Keratinocyte (primary cell): ENCODE measurements around the gene MAP2K2. TPM values are rescaled to one million over a fixed set of nuclear protein-coding genes. Genes with fewer than 3 reads are reported as not detected.

Experiments used
- DNase-seq: peaks from one replicate; pipeline ENCODE4 v3.0.0-alpha.2; 2011; ENCODE audit warnings: low read depth, missing footprints, low spot score
- FAIRE-seq: peaks from 2 replicates; lab custom pipeline; 2011; peaks lifted over from hg19 to GRCh38; lab: Jason Lieb, UNC
- H2AFZ ChIP-seq: 2 replicates; pipeline ENCODE4 v1.6.0; 2012; ENCODE audit warnings: low read length, control low read depth, inconsistent platforms; ENCODE audit not compliant: control insufficient read depth
- H3K27ac ChIP-seq: 2 replicates; pipeline ENCODE4 v1.5.1; 2011; ENCODE audit warnings: low read length; ENCODE audit not compliant: control insufficient read depth, insufficient read depth
- H3K27me3 ChIP-seq: 3 replicates; pipeline ENCODE4 v1.6.0; 2011; ENCODE audit warnings: low read length; ENCODE audit not compliant: control insufficient read depth, insufficient read depth; ENCODE audit errors: extremely low read depth
- H3K36me3 ChIP-seq, 2 experiments: 2 replicates in 1 of 2; 3 replicates in 1 of 2; pipeline ENCODE4 v1.5.1; 2011; ENCODE audit warnings: low read length in 2 of 2, mild to moderate bottlenecking in 1 of 2; ENCODE audit not compliant: control insufficient read depth in 2 of 2, insufficient read depth in 2 of 2; ENCODE audit errors: extremely low read depth in 1 of 2
- H3K4me1 ChIP-seq: 3 replicates; pipeline ENCODE4 v1.5.1; 2011; ENCODE audit warnings: low read length; ENCODE audit not compliant: control insufficient read depth, insufficient read depth; ENCODE audit errors: extremely low read depth
- H3K4me2 ChIP-seq: 3 replicates; pipeline ENCODE4 v1.6.0; 2011; ENCODE audit warnings: low read depth, low read length; ENCODE audit not compliant: control insufficient read depth, insufficient read depth; ENCODE audit errors: extremely low read depth
- H3K4me3 ChIP-seq, 3 experiments: fragments of 200-600 bp in 1 of 3; sonication (generic) in 1 of 3; 2 replicates in 2 of 3; 3 replicates in 1 of 3; pipeline ENCODE4 v1.5.1; 2011 to 2016; ENCODE audit warnings: low read length in 3 of 3, mild to moderate bottlenecking in 3 of 3, control low read depth in 2 of 3, inconsistent platforms in 1 of 3, low read depth in 1 of 3, mixed read lengths in 1 of 3, mixed run types in 1 of 3, moderate library complexity in 1 of 3; ENCODE audit not compliant: control insufficient read depth in 2 of 3, insufficient read depth in 2 of 3; ENCODE audit errors: extremely low read depth in 1 of 3
- H3K79me2 ChIP-seq: 2 replicates; pipeline ENCODE4 v1.6.0; 2012; ENCODE audit warnings: low read length; ENCODE audit not compliant: control insufficient read depth, insufficient read depth
- H3K9ac ChIP-seq: 3 replicates; pipeline ENCODE4 v1.6.0; 2011; ENCODE audit warnings: low read length; ENCODE audit not compliant: control insufficient read depth, insufficient read depth; ENCODE audit errors: extremely low read depth
- H3K9me1 ChIP-seq: 3 replicates; pipeline ENCODE4 v1.6.0; 2011; ENCODE audit warnings: low read length; ENCODE audit not compliant: control insufficient read depth, insufficient read depth; ENCODE audit errors: extremely low read depth
- H3K9me3 ChIP-seq: 2 replicates; pipeline ENCODE4 v1.5.1; 2012; ENCODE audit warnings: low read depth, low read length; ENCODE audit not compliant: control insufficient read depth
- H4K20me1 ChIP-seq: 3 replicates; pipeline ENCODE4 v1.6.0; 2011; ENCODE audit warnings: low read length; ENCODE audit not compliant: control insufficient read depth, insufficient read depth; ENCODE audit errors: extremely low read depth
- CTCF ChIP-seq, 3 experiments: IDR thresholded peaks in 1 of 3; conservative IDR thresholded peaks in 1 of 3; optimal IDR thresholded peaks in 1 of 3; 2 replicates in 2 of 3; 3 replicates in 1 of 3; pipeline versions ENCODE3 to v1.5.1; 2011; ENCODE audit warnings: low read length in 3 of 3, mild to moderate bottlenecking in 3 of 3, moderate library complexity in 2 of 3, control low read depth in 1 of 3, inconsistent platforms in 1 of 3; ENCODE audit not compliant: insufficient read depth in 2 of 3; ENCODE audit errors: extremely low read depth in 1 of 3
- EZH2 ChIP-seq: IDR thresholded peaks from one replicate; pipeline ENCODE4 v1.6.1; 2012; ENCODE audit warnings: inconsistent platforms, mild to moderate bottlenecking, low read length, moderate library complexity
- dilution Hi-C: fragments of 300-500 bp; cut with MboI; formaldehyde crosslinking; loops from one replicate; pipeline ENCODE4 v1.7.0; 2020; ENCODE audit warnings: low sequenced_read_pairs; ENCODE audit not compliant: extremely low pct_ligation_motif_present
- polyA plus RNA-seq, 5 experiments: library from polyadenylated mRNA; depleted of rRNA in 3 of 5; stranded (reverse) in 3 of 5; stranded (forward) in 1 of 5; unstranded in 1 of 5; fragments of >200 nt; gene quantifications; 1 replicate in 1 of 5; 2 replicates in 3 of 5; 3 replicates in 1 of 5; pipeline versions ENCODE4 v1.2.1 to v1.2.3, GENCODE V29; 2011 to 2012; ENCODE audit warnings: missing spikeins in 2 of 5, low read depth in 1 of 5, low replicate concordance in 1 of 5

The MAP2K2 gene
- polyA plus RNA-seq, 1 donor (not counting 4 experiments of a cell fraction or from before 2014, with no cell fraction given) = 61.8 TPM

DNA sequence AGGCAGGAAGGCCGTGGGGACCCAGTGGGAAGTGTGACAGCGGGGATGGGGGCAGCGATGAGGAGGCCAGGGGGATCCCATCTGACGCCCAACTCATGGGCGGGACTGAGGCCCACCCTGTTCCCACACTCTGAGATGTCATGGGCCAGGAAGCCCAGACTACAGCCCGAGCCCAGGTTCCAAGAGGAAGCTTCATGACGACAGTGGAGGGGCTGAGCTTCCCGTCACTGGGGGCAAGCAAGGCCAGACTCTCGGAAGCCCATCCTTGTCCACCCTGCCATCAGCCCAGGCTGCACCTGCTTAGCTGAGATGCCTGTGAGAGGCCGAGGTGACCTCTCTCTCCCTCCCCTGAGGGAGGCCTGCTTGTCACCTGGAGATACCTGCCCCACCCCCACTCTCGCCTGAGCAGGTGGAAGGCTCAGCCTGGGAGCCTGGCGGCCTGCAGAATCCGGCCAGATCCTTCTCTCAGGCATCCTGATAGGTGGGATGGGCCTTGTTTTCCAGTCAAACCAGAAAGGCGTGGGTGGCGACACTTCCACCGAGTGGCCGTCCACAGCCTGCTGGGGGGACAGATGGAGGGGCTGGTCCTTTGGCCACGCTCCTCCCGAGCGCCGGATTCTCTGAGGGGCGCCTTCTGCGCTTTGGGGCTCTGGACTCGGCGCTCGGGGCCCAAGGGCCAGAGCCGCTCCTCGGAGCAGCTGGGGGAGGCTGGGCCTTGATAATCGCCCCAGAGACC is 62.1 kb downstream of the MAP2K2 start:
- FAIRE-seq (peak; percentile 9), DNase-seq (no peak)
- peak overlapping the region; percentile 43 for H3K27ac ChIP-seq
- no peaks in the 10 kb centered on the region for H3K27me3 ChIP-seq
- no peak overlapping the region for H2AFZ ChIP-seq
- peak overlapping the region; percentile 60 for H3K9ac ChIP-seq
- no peaks in the 10 kb centered on the region for H3K9me1 ChIP-seq
- H3K36me3 ChIP-seq = peaks cover 7 to 18% of the 10 kb centered on the region in 2 experiments
- peaks cover 82% of the 10 kb centered on the region for H3K79me2 ChIP-seq
- H3K4me3 ChIP-seq = peak overlapping the region; percentile 39 to 85 (median 57)
- H3K4me2 ChIP-seq = peak overlapping the region; percentile 77
- no peaks in the 10 kb centered on the region for H3K9me3 ChIP-seq
- no peak for TF ChIP-seq EZH2
- no peak for TF ChIP-seq CTCF (optimal IDR thresholded peaks at IDR 0.05 in 1 of 3, IDR thresholded peaks at IDR 0.05 in 1 of 3, conservative IDR thresholded peaks at IDR 0.05 in 1 of 3; ENCODE audit: extremely low read depth in 1 of 3, insufficient read depth in 2 of 3, low read length in 3 of 3)
- H3K4me1 ChIP-seq = peaks cover 62% of the 10 kb centered on the region
- H4K20me1 ChIP-seq = peaks cover 33% of the 10 kb centered on the region
- dilution Hi-C loops = no loop called here

- H3K9ac ChIP-seq = peak overlapping the region; percentile 60
- FAIRE-seq (no peak), DNase-seq (no peak)
- peak overlapping the region; percentile 43 for H3K27ac ChIP-seq
- H3K4me2 ChIP-seq = peak overlapping the region; percentile 77
- no peaks in the 10 kb centered on the region for H3K9me3 ChIP-seq
- H3K4me3 ChIP-seq = peak overlapping the region; percentile 39 to 57 (median 46)
- H3K9me1 ChIP-seq = no peaks in the 10 kb centered on the region
- H4K20me1 ChIP-seq = peaks cover 34% of the 10 kb centered on the region
- peaks cover 87% of the 10 kb centered on the region for H3K79me2 ChIP-seq
- H3K27me3 ChIP-seq = no peaks in the 10 kb centered on the region
- H3K36me3 ChIP-seq = peaks cover 7 to 20% of the 10 kb centered on the region in 2 experiments
- peaks cover 62% of the 10 kb centered on the region for H3K4me1 ChIP-seq
- dilution Hi-C loops = no loop called here
- TF ChIP-seq EZH2 (no peak), CTCF (optimal IDR thresholded peaks at IDR 0.05 in 1 of 3, IDR thresholded peaks at IDR 0.05 in 1 of 3, conservative IDR thresholded peaks at IDR 0.05 in 1 of 3; ENCODE audit: extremely low read depth in 1 of 3, insufficient read depth in 2 of 3, low read length in 3 of 3) (no peak)
- no peak overlapping the region for H2AFZ ChIP-seq
These were observed 62.7 kb downstream of the MAP2K2 start for GRCh38 chr19:4061178-4061682.
